ENCODE data around the gene MEOX2. TPM values are rescaled to one million over a fixed set of nuclear protein-coding genes. Genes with fewer than 3 reads are reported as not detected.

The MEOX2 gene
- polyA plus RNA-seq, 1 donor from 2014 or later = not detected

- Histone ChIP-seq H3K27ac (ENCODE audit: low read length) (no peak overlapping the region), H3K4me3 (ENCODE audit: low read length) (no peak overlapping the region), H3F3A (ENCODE audit: insufficient read depth, low read length, poor library complexity, severe bottlenecking) (no peaks in the 10 kb centered on the region), H3K4me2 (ENCODE audit: low read length) (no peak overlapping the region), H3K79me2 (replicated peaks; ENCODE audit: insufficient read depth, low read length) (no peaks in the 10 kb centered on the region), H2AFZ (ENCODE audit: low read depth, low read length) (no peak overlapping the region), H3K36me3 (ENCODE audit: insufficient read depth, low read length) (no peaks in the 10 kb centered on the region), H3K27me3 (ENCODE audit: insufficient read depth, low read depth, low read length) (no peaks in the 10 kb centered on the region), H3K9ac (ENCODE audit: low read length) (no peak overlapping the region), H3K9me2 (ENCODE audit: insufficient read depth, low read length) (no peaks in the 10 kb centered on the region), H4K20me1 (ENCODE audit: insufficient read depth) (no peaks in the 10 kb centered on the region), H3K9me3 (ENCODE audit: low read length) (no peaks in the 10 kb centered on the region)
- TF ChIP-seq EZH2 (IDR thresholded peaks at IDR 0.05; ENCODE audit: borderline replicate concordance, insufficient read depth, low read length, poor library complexity, severe bottlenecking) = no peak
- no peak for TF ChIP-seq TAF1 (IDR thresholded peaks at IDR 0.05; ENCODE audit: low read depth)
- no peak for TF ChIP-seq MXI1 (conservative IDR thresholded peaks at IDR 0.05; ENCODE audit: poor library complexity, severe bottlenecking)
- no peak for TF ChIP-seq CTCF (IDR thresholded peaks at IDR 0.05; ENCODE audit: poor library complexity, severe bottlenecking)
- TF ChIP-seq POLR2AphosphoS5 (IDR thresholded peaks at IDR 0.05) = no peak
- no peak for TF ChIP-seq EP300 (conservative IDR thresholded peaks at IDR 0.05; ENCODE audit: poor library complexity, severe bottlenecking)
- no peak for TF ChIP-seq RAD21 (conservative IDR thresholded peaks at IDR 0.05)
- no peak for TF ChIP-seq REST (IDR thresholded peaks at IDR 0.05; ENCODE audit: borderline replicate concordance)
- no peak for TF ChIP-seq SMC3 (conservative IDR thresholded peaks at IDR 0.05; ENCODE audit: poor library complexity)
Observed at GRCh38 chr7:15652776-15653290, 33.6 kb downstream of the MEOX2 start.

GRCh38 chr7:15651693-15652092 lies 34.8 kb downstream of the MEOX2 start:
- Histone ChIP-seq H3F3A (ENCODE audit: insufficient read depth, low read length, poor library complexity, severe bottlenecking) (no peaks in the 10 kb centered on the region), H3K79me2 (replicated peaks; ENCODE audit: insufficient read depth, low read length) (no peaks in the 10 kb centered on the region), H3K27ac (ENCODE audit: low read length) (no peak overlapping the region), H3K9me2 (ENCODE audit: insufficient read depth, low read length) (no peaks in the 10 kb centered on the region), H3K9ac (ENCODE audit: low read length) (no peak overlapping the region), H3K4me2 (ENCODE audit: low read length) (no peak overlapping the region), H3K36me3 (ENCODE audit: insufficient read depth, low read length) (no peaks in the 10 kb centered on the region), H3K27me3 (ENCODE audit: insufficient read depth, low read depth, low read length) (no peaks in the 10 kb centered on the region), H4K20me1 (ENCODE audit: insufficient read depth) (no peaks in the 10 kb centered on the region), H3K4me3 (ENCODE audit: low read length) (no peak overlapping the region), H3K9me3 (ENCODE audit: low read length) (no peaks in the 10 kb centered on the region), H2AFZ (ENCODE audit: low read depth, low read length) (no peak overlapping the region)
- TF ChIP-seq MXI1 (conservative IDR thresholded peaks at IDR 0.05; ENCODE audit: poor library complexity, severe bottlenecking) (no peak), EP300 (conservative IDR thresholded peaks at IDR 0.05; ENCODE audit: poor library complexity, severe bottlenecking) (no peak), CTCF (IDR thresholded peaks at IDR 0.05; ENCODE audit: poor library complexity, severe bottlenecking) (no peak), POLR2AphosphoS5 (IDR thresholded peaks at IDR 0.05) (no peak), EZH2 (IDR thresholded peaks at IDR 0.05; ENCODE audit: borderline replicate concordance, insufficient read depth, low read length, poor library complexity, severe bottlenecking) (no peak), TAF1 (IDR thresholded peaks at IDR 0.05; ENCODE audit: low read depth) (no peak), REST (IDR thresholded peaks at IDR 0.05; ENCODE audit: borderline replicate concordance) (no peak), SMC3 (conservative IDR thresholded peaks at IDR 0.05; ENCODE audit: poor library complexity) (no peak), RAD21 (conservative IDR thresholded peaks at IDR 0.05) (no peak)

All from neural cell (in vitro differentiated cells).